NCI-H1436 treated with DMSO at 0.1 percent for 48 hours (cell line): Measurements from ENCODE around the gene CENPB.
"Not testable (repeated sequence)": the region's sequence is repeated elsewhere in the genome, so short reads cannot be mapped to it uniquely, and the experiment has no call there.

Source experiments
- DNase-seq: peaks from one replicate; lab custom pipeline; 2025; lab: John Stamatoyannopoulos, UW

CENPB gene, protein sequence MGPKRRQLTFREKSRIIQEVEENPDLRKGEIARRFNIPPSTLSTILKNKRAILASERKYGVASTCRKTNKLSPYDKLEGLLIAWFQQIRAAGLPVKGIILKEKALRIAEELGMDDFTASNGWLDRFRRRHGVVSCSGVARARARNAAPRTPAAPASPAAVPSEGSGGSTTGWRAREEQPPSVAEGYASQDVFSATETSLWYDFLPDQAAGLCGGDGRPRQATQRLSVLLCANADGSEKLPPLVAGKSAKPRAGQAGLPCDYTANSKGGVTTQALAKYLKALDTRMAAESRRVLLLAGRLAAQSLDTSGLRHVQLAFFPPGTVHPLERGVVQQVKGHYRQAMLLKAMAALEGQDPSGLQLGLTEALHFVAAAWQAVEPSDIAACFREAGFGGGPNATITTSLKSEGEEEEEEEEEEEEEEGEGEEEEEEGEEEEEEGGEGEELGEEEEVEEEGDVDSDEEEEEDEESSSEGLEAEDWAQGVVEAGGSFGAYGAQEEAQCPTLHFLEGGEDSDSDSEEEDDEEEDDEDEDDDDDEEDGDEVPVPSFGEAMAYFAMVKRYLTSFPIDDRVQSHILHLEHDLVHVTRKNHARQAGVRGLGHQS

DNA sequence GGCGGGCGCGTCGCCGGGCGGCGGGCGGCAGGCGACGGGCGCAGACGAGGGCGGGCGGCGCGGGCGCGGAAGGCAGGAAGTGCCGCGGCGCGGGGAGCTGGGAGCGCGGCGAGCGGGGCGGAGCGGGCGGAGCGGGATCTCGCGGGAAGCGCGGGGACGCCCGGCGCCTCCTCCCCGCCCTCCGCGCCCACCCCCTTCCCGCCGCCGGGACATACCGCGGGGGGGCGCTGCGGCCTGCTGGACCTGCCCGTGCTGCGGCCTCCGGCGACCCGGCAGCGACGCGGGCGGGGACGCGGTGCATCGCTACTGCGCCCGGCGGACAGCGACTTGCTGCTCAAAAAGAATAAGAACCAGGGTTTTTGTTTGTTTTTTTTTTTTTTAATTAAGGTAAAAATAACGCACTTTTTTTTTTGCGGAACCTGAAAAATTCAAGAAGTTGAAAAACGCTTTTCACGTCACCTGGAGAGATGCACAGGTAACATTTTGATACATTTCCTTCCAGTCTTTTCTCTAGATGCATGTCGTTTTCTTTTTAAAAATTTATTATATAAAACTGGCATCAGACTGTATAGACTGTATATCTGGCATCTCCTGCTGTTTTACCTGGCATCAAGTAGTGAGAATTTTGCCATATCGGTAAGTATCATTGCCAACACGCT lies at the start of gene CENPB:
Gene CENPB (minus strand): TSS at position 76 of the 659 bp plus-strand sequence. CDS start 257 bp downstream, outside the sequence.
- no peak for DNase-seq

DNA sequence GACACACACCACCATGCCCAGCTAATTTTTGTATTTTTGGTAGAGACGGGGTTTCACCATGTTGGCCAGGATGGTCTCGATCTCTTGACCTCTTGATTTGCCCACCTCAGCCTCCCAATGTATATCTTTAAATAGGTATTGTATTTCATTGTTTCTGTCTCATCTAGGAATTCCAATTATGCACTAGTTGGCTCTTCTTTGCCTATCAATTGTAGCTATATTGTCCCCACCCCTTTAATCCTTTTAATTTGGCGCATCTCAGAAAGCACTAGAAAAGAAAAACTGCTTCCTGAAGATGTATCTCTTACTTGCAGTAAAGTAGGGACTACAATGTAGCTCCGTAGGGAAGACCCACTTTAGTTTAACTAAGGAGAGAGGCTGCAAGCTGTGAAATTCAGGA lies 49.6 kb upstream of the CENPB start:
- no peak for DNase-seq

- not testable (repeated sequence) for DNase-seq
Measured at GRCh38 chr20:3829891-3830290, 43.4 kb upstream of the CENPB start.

DNA sequence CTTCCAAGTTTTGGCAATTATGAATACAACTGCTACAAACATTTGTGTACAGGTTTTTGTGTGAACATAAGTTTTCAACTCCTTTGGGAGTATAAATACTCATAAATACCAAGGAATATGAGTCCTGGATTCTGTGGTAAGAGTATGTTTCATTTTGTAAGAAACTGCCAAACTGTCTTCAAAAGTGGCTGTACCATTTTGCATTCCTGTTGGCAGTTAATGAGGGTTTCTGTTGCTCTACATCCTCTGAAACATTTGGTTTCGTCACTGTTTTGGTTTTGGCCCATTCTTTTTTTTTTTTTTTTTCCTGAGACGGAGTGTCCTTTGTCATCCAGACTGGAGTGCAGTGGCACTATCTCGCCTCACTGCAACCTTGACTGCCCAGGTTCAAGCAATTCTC lies 42.3 kb upstream of the CENPB start:
- DNase-seq = no peak

DNA sequence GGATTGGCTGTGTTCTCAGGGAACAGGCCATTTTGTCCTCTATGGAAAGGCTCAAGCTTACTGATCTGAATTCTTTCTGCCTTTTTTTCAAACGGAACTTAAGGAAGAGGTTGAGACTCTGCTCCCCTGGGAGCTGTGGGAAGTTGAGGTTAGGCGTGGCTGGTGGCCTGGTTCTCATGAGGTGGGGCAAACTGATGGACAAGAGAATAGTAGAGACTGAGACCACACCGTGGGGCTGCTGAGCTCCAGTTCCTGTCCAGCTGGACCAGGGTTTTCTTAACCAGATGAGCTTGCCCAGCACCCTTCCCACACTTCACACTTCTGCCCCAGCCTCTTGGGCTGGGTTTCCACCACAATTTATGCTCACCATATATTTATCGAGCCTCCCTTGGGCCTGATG lies 39.9 kb upstream of the CENPB start:
- no peak for DNase-seq

- no peak for DNase-seq
Measured at GRCh38 chr20:3825526-3825925, 39.0 kb upstream of the CENPB start.

GRCh38 chr20:3823881-3824280 lies 37.3 kb upstream of the CENPB start:
- DNase-seq = no peak

DNA sequence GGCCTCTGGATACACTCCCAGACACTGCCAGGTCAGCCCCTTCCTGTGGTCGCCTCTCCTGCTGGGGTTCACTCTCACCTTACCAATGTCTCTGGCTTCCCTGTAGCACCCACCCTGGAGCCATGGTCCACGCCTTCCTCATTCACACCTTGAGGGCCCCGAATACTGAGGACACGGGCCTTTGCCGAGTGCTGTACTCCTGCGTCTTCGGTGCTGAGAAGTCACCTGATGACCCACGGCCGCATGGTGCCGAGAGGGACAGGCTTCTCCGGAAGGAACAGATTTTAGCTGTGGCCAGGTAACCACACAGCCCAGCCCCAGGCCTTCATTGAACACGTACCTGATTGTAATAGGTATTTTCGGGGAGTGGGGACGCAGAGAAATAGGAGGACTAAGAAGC lies 35.5 kb upstream of the CENPB start:
- no peak for DNase-seq

- no peak for DNase-seq
Measured at GRCh38 chr20:3820901-3821727, 34.6 kb upstream of the CENPB start.

DNA sequence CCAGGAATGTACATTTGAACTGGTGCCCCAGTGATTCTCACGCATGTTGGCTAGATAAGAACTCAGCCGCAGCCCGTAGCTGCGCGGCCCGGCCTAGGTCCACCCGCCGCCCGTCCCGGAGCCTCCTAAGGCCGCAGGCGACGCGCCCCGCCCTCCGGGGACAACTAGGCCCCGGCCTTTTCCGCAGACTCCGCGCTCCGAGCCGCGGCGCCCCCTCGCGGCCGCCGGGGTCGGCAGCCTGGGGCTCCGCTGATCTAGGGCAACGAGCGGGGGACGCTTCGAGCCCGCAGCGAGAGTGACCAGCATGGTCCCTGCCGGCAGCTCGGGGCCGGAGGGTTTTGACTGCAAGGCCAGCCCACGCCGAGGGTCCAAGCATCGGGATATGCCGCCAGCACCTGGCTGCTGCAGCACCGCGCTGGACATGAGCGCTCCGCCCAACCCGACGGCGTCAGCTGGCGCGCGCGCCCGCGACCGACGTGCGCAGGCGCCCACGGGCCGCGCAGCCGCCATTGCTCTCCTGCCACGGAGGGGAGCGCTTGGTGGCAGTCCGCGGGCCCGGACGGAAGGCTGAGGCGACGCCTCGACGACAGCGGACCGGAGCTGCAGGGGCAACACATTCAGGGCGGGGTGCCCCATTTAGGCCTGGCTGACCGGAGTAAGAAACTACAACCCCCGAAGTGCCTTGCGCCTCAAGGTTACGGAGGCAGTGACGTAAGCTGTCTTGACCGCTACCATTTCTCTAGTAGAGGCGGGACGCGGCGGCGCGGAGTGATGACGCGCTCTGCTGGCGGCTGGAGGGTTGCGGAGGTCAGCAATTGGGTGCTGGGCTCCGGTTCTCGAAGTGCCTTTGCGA lies 33.7 kb upstream of the CENPB start, which contains the start of gene AP5S1:
Gene AP5S1 (plus strand): TSS at position 500 of the 853 bp plus-strand sequence. CDS start 1,571 bp downstream, outside the sequence.
- DNase-seq = peak; percentile 80

GRCh38 chr20:3819411-3820047 lies 33.0 kb upstream of the CENPB start:
- DNase-seq = no peak

DNA sequence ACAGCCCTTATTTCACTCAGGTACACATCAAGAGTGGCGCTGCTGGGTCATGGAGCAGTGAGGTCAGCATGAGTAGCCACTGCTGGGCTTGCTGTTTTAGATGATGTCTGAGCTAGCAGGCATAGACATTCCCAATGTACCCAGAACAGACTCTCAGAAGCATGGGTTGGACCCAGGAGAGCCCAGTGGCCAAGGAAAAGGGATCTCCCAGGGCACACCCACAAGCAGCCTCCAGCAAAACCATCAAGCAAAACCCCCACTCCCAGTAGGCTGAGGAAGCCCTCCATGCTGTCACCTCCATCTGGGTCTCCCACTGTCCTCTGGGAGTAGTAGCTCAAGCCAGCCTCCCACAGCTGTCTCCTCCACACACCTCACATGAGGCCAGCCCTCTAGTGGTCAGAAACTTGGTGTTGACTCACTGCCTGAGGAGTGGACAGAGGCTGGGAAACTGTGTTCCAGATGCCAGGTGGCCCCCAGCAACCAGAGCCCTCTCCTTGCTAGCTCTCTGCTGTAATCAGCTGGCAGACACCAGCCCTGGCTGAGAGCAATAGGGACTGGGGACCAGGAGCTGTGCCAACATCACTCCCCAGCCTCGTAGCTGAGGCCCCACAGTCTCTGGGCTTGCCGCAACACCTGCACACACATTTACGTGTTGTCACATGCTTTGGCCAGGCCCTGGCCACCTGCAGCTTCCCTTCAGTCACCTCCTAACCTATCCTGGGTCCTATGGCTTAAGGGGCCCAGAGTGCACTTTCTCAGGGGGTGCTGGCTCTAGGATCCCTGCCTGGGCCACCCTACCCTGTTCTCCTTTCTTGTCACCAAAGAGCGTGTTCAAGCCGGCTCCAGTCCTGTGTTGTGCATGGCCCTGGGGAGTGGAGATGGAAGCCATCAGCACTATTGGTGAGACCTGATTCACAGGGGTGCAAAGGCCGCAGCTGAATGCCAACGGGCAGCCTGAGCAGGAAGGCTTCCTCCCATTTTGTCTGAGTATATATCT lies 31.9 kb upstream of the CENPB start:
- no peak for DNase-seq

GRCh38 chr20:3815703-3816315 lies 29.3 kb upstream of the CENPB start:
- no peak for DNase-seq

GRCh38 chr20:3814928-3815495 lies 28.5 kb upstream of the CENPB start:
- DNase-seq = no peak

DNA sequence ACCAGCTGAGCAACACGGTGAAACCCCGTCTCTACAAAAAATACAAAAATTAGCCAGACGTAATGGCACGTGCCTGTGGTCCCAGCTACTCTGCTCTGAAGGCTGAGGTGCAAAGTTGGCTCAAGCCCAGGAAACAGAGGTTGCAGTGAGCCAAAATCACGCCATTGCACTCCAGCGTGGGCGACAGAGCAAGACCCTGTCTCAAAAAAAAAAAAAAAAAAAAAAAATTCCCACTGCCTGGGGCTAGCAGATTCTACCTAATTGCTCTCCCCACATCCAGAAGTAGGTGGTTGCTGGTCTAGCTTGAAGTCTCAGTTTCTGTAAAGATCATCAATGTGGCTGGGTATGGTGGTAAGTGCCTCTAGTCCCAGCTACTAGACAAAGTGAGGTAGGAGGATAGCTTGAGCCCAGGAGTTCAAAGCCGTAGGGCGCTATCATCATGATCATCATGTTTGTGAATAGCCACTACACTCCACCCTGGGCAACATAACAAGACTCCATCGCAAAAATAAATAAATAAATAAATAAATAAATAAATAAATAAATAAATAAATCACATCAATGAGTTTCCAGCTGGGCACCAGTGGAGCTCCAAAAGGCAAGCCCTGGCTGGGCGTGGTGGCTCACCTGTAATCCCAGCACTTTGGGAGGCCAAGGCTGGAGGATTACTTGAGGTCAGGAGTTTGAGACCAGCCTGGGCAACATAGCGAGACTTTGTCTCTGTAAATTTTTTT lies 27.5 kb upstream of the CENPB start:
- no peak for DNase-seq

- DNase-seq = no peak
Measured at GRCh38 chr20:3812975-3813847, 26.7 kb upstream of the CENPB start.

DNA sequence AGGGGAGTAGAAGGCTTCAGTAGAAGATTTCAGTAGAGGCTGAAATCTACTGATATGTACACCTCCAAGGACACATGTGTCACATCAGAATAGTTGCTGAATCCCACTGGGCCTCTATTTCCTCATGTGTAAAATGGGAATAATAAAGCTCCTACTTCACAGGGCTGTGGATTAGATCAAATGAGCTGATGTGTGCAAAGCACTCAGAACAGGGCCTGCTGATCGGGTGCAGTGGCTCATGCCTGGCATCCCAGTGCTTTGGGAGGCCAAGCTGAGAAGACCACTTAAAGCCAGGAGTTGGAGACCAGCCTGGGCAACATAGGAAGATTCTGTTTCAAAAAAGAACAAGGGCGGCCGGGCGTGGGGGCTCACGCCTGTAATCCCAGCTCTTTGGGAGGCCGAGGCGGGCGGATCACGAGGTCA lies 25.7 kb upstream of the CENPB start:
- DNase-seq = no peak
